H9 (cell line): ENCODE data around the gene GPR35. TPM values are rescaled to one million over a fixed set of nuclear protein-coding genes. Genes with fewer than 3 reads are reported as not detected.

Experiments used
- DNase-seq: peaks from one replicate; pipeline ENCODE4 v3.0.0-alpha.2; 2017
- H2AFZ ChIP-seq: one replicate; pipeline ENCODE4 v1.6.1; 2013; ENCODE audit warnings: mild to moderate bottlenecking, low read length, control low read depth, moderate library complexity
- H2AK5ac ChIP-seq: 2 replicates; pipeline ENCODE4 v1.6.1; 2013; ENCODE audit warnings: low read length, control low read depth, mixed read lengths; ENCODE audit not compliant: insufficient read length
- H2BK120ac ChIP-seq: one replicate; pipeline ENCODE4 v1.6.1; 2013; ENCODE audit warnings: low read depth, mild to moderate bottlenecking, low read length, control low read depth, inconsistent platforms; ENCODE audit not compliant: poor library complexity, severe bottlenecking
- H2BK12ac ChIP-seq: 2 replicates; pipeline ENCODE4 v1.6.1; 2013; ENCODE audit warnings: low read length, control low read depth, mixed read lengths, low read depth; ENCODE audit not compliant: insufficient read length
- H2BK15ac ChIP-seq: 2 replicates; pipeline ENCODE4 v1.6.1; 2013; ENCODE audit warnings: low read depth, low read length, control low read depth
- H2BK20ac ChIP-seq: one replicate; pipeline ENCODE4 v1.6.1; 2013; ENCODE audit warnings: low read depth, mild to moderate bottlenecking, low read length, control low read depth, inconsistent platforms; ENCODE audit not compliant: poor library complexity, severe bottlenecking
- H2BK5ac ChIP-seq: 2 replicates; pipeline ENCODE4 v1.6.1; 2013; ENCODE audit warnings: low read length, control low read depth, mixed read lengths; ENCODE audit not compliant: insufficient read length
- H3K14ac ChIP-seq: 2 replicates; pipeline ENCODE4 v1.6.1; 2013; ENCODE audit warnings: low read length, control low read depth; ENCODE audit not compliant: insufficient read depth
- H3K18ac ChIP-seq: 2 replicates; pipeline ENCODE4 v1.6.1; 2013; ENCODE audit warnings: low read depth, mild to moderate bottlenecking, mixed read lengths, low read length, control low read depth; ENCODE audit not compliant: insufficient read length
- H3K23ac ChIP-seq: 2 replicates; pipeline ENCODE4 v1.6.1; 2013; ENCODE audit warnings: low read length, control low read depth, mixed read lengths, low read depth; ENCODE audit not compliant: insufficient read length
- H3K23me2 ChIP-seq: 2 replicates; pipeline ENCODE4 v1.6.1; 2013; ENCODE audit warnings: low read depth, mild to moderate bottlenecking, mixed read lengths, low read length, control low read depth; ENCODE audit not compliant: insufficient read length, poor library complexity, severe bottlenecking
- H3K27ac ChIP-seq: 2 replicates; pipeline ENCODE4 v1.5.1; 2013; ENCODE audit warnings: low read length, control low read depth, mixed read lengths, low read depth; ENCODE audit not compliant: insufficient read length
- H3K27me3 ChIP-seq: 2 replicates; pipeline ENCODE4 v1.6.1; 2013; ENCODE audit warnings: low read length, control low read depth, inconsistent platforms; ENCODE audit not compliant: insufficient read depth
- H3K4ac ChIP-seq: 2 replicates; pipeline ENCODE4 v1.6.1; 2013; ENCODE audit warnings: low read depth, mild to moderate bottlenecking, control low read depth, inconsistent platforms, low read length, moderate library complexity
- H3K4me1 ChIP-seq: 2 replicates; pipeline ENCODE4 v1.6.1; 2013; ENCODE audit warnings: low read length, control low read depth, inconsistent platforms; ENCODE audit not compliant: insufficient read depth
- H3K4me2 ChIP-seq: 2 replicates; pipeline ENCODE4 v1.6.1; 2013; ENCODE audit warnings: low read length, control low read depth, mixed read lengths; ENCODE audit not compliant: insufficient read length, insufficient read depth
- H3K56ac ChIP-seq: 2 replicates; pipeline ENCODE4 v1.6.1; 2013; ENCODE audit warnings: low read depth, mild to moderate bottlenecking, mixed read lengths, low read length, control low read depth; ENCODE audit not compliant: insufficient read length
- H3K79me1 ChIP-seq: 2 replicates; pipeline ENCODE4 v1.6.1; 2013; ENCODE audit warnings: low read depth, mild to moderate bottlenecking, moderate library complexity, low read length, control low read depth, inconsistent platforms; ENCODE audit not compliant: insufficient read depth, poor library complexity, severe bottlenecking
- H3K79me2 ChIP-seq: 2 replicates; pipeline ENCODE4 v1.6.1; 2013; ENCODE audit warnings: low read length, control low read depth, inconsistent platforms; ENCODE audit not compliant: insufficient read depth
- H3K9ac ChIP-seq: 2 replicates; pipeline ENCODE4 v1.6.1; 2013; ENCODE audit warnings: low read length, control low read depth, mixed read lengths; ENCODE audit not compliant: insufficient read length; ENCODE audit errors: extremely low read depth
- H3K9me3 ChIP-seq: one replicate; pipeline ENCODE4 v1.6.1; 2013; ENCODE audit warnings: low read depth, low read length, inconsistent platforms; ENCODE audit not compliant: control insufficient read depth
- H3T11ph ChIP-seq: one replicate; pipeline ENCODE4 v1.6.1; 2013; ENCODE audit warnings: mild to moderate bottlenecking, low read length, control low read depth, inconsistent platforms
- H4K20me1 ChIP-seq: one replicate; pipeline ENCODE4 v1.6.1; 2013; ENCODE audit not compliant: control insufficient read depth, insufficient read length, insufficient read depth
- H4K5ac ChIP-seq: 2 replicates; pipeline ENCODE4 v1.6.1; 2013; ENCODE audit warnings: low read depth, mild to moderate bottlenecking, mixed read lengths, low read length, control low read depth; ENCODE audit not compliant: insufficient read length
- H4K8ac ChIP-seq: replicated peaks from 2 replicates; pipeline ENCODE4 v1.6.1; 2013; ENCODE audit warnings: low read length, control low read depth, mixed read lengths, low read depth; ENCODE audit not compliant: insufficient read length
- H4K91ac ChIP-seq: 2 replicates; pipeline ENCODE4 v1.6.1; 2013; ENCODE audit warnings: low read depth, mild to moderate bottlenecking, moderate library complexity, mixed read lengths, low read length, control low read depth; ENCODE audit not compliant: insufficient read length
- H3K27ac Mint-ChIP-seq, 3 experiments: 2 replicates in 2 of 3; 3 replicates in 1 of 3; pipeline ENCODE4 v1.8.0; 2020 to 2021; ENCODE audit warnings: mixed read lengths in 3 of 3, mild to moderate bottlenecking in 1 of 3, moderate library complexity in 1 of 3
- H3K27me3 Mint-ChIP-seq: 2 replicates; pipeline ENCODE4 v1.8.0; 2021; ENCODE audit warnings: low read depth, mild to moderate bottlenecking, moderate library complexity, mixed read lengths
- H3K36me3 Mint-ChIP-seq, 3 experiments: 2 replicates in 2 of 3; 3 replicates in 1 of 3; pipeline ENCODE4 v1.8.0; 2020 to 2021; ENCODE audit warnings: low read depth in 3 of 3, mixed read lengths in 3 of 3; ENCODE audit not compliant: insufficient read depth in 1 of 3
- H3K4me1 Mint-ChIP-seq, 2 experiments: 2 replicates each; pipeline ENCODE4 v1.8.0; 2020; ENCODE audit warnings: mixed read lengths in 2 of 2
- H3K4me3 Mint-ChIP-seq, 2 experiments: 2 replicates in 1 of 2; 3 replicates in 1 of 2; pipeline ENCODE4 v1.8.0; 2020 to 2021; ENCODE audit warnings: mild to moderate bottlenecking in 2 of 2, mixed read lengths in 2 of 2, moderate library complexity in 1 of 2
- H3K9me3 Mint-ChIP-seq, 2 experiments: 2 replicates in 1 of 2; 3 replicates in 1 of 2; pipeline ENCODE4 v1.8.0; 2020; ENCODE audit warnings: mild to moderate bottlenecking in 2 of 2, mixed read lengths in 2 of 2, moderate library complexity in 1 of 2
- WGBS: extraction: QIAGEN DNeasy Blood & Tissue Kit; methylation state at CpG from one replicate; pipeline ENCODE4 v1.1.7; 2013; ENCODE audit warnings: missing lambda C conversion rate, low lambda C conversion rate, mixed read lengths; ENCODE audit not compliant: insufficient read length; ENCODE audit errors: extremely low coverage; 5-methylcytosine and 5-hydroxymethylcytosine counted together
- total RNA-seq: library from RNA; stranded (reverse); gene quantifications from 2 replicates; pipeline ENCODE4 v1.2.1, GENCODE V29; 2021
- TF ChIP-seq, protein P1 (sequence below): fragments of 200-600 bp; sonication (generic); conservative IDR thresholded peaks from 3 replicates; pipeline ENCODE4 v1.8.0; 2021; ENCODE audit warnings: antibody characterized with exemption, mild to moderate bottlenecking

GPR35 gene
- total RNA-seq, 1 experiment from 2014 or later, result 1.4 TPM

DNA sequence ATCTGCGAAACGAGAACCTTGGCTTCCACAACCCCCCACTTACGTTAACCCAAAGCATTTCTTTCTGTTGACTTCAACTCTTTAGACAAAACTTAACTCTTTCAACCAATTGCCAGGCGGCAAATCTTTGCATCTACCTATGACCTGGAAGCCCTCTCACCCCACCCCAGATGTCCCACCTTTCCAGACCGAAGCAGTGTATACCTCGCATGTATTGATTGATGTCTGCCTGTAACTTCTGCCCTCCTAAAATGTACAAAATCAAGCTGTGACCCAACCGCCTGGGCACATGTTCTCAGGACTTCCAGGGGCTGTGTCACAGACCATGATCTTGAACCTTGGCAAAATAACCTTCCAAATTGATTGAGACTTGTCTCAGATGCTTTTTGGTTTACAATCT is 45.1 kb downstream of the GPR35 start:
- Histone ChIP-seq H3K14ac (no peak overlapping the region), H3T11ph (no peak overlapping the region), H3K23me2 (no peaks in the 10 kb centered on the region), H3K27ac (no peak overlapping the region), H3K27me3 (no peaks in the 10 kb centered on the region), H2BK20ac (no peak overlapping the region), H3K23ac (no peak overlapping the region), H3K4me2 (no peak overlapping the region), H3K79me2 (no peaks in the 10 kb centered on the region), H2BK15ac (no peak overlapping the region), H3K56ac (no peak overlapping the region), H3K4ac (no peak overlapping the region), H2AK5ac (no peak overlapping the region), H3K9ac (no peak overlapping the region), H3K4me1 (no peaks in the 10 kb centered on the region), H2BK120ac (no peak overlapping the region), H4K91ac (no peak overlapping the region), H2BK12ac (no peak overlapping the region), H3K9me3 (no peaks in the 10 kb centered on the region), H4K8ac (no peak overlapping the region), H3K18ac (no peak overlapping the region), H4K5ac (no peak overlapping the region), H4K20me1 (no peaks in the 10 kb centered on the region), H3K79me1 (no peaks in the 10 kb centered on the region), H2AFZ (no peak overlapping the region), H2BK5ac (no peak overlapping the region)
- Mint-ChIP-seq H3K36me3 (no peaks in the 10 kb centered on the region), H3K4me3 (no peak overlapping the region), H3K27ac (no peak overlapping the region; a peak in 1 of 7 replicates), H3K4me1 (peaks cover 0 to 4% of the 10 kb centered on the region in 2 experiments; a peak in 2 of 4 replicates), H3K27me3 (peaks cover 33% of the 10 kb centered on the region), H3K9me3 (no peaks in the 10 kb centered on the region)
- TF ChIP-seq, protein P1, sequence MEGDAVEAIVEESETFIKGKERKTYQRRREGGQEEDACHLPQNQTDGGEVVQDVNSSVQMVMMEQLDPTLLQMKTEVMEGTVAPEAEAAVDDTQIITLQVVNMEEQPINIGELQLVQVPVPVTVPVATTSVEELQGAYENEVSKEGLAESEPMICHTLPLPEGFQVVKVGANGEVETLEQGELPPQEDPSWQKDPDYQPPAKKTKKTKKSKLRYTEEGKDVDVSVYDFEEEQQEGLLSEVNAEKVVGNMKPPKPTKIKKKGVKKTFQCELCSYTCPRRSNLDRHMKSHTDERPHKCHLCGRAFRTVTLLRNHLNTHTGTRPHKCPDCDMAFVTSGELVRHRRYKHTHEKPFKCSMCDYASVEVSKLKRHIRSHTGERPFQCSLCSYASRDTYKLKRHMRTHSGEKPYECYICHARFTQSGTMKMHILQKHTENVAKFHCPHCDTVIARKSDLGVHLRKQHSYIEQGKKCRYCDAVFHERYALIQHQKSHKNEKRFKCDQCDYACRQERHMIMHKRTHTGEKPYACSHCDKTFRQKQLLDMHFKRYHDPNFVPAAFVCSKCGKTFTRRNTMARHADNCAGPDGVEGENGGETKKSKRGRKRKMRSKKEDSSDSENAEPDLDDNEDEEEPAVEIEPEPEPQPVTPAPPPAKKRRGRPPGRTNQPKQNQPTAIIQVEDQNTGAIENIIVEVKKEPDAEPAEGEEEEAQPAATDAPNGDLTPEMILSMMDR, result no peak
- DNase-seq, result no peak
- no CpG with 5 or more reads among the region's 7 CpGs for WGBS
